Measurements from ENCODE around the gene GLI1.
"Not testable (repeated sequence)": the region's sequence is repeated elsewhere in the genome, so short reads cannot be mapped to it uniquely, and the experiment has no call there.

GLI1 gene

DNA sequence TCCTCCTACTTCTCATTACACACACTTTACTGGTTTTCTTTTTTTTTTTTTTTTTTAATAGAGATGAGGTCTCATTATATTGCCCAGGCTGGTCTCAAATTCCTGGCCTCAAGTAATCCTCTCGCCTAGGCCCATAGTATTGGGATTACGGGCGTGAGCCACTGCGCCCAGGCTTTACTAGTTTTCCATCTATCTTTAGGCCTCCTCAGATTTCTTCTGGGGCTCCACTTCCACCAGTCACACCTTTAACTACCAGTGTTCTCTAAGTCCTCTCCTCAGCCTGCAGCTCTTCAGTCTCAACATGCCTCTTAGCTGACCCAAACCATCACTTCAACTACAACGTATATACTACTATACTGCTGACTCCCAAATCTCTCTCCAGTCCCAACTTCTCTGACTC lies 39.1 kb upstream of the GLI1 start:
- H3K9me2 ChIP-seq (replicated peaks; ENCODE audit: insufficient read depth, low read length): no peaks in the 10 kb centered on the region
- no peaks in the 10 kb centered on the region for H3K27me3 ChIP-seq (ENCODE audit: low read length)
- no peak overlapping the region for H3K4me3 ChIP-seq (ENCODE audit: insufficient read depth, low read length, poor library complexity, severe bottlenecking)
- TF ChIP-seq, protein P1, sequence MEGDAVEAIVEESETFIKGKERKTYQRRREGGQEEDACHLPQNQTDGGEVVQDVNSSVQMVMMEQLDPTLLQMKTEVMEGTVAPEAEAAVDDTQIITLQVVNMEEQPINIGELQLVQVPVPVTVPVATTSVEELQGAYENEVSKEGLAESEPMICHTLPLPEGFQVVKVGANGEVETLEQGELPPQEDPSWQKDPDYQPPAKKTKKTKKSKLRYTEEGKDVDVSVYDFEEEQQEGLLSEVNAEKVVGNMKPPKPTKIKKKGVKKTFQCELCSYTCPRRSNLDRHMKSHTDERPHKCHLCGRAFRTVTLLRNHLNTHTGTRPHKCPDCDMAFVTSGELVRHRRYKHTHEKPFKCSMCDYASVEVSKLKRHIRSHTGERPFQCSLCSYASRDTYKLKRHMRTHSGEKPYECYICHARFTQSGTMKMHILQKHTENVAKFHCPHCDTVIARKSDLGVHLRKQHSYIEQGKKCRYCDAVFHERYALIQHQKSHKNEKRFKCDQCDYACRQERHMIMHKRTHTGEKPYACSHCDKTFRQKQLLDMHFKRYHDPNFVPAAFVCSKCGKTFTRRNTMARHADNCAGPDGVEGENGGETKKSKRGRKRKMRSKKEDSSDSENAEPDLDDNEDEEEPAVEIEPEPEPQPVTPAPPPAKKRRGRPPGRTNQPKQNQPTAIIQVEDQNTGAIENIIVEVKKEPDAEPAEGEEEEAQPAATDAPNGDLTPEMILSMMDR (IDR thresholded peaks at IDR 0.05; ENCODE audit: insufficient read depth, low read length, poor library complexity, severe bottlenecking): no peak
- TF ChIP-seq EZH2phosphoT487 (conservative IDR thresholded peaks at IDR 0.05; ENCODE audit: low read length): no peak
- no peak overlapping the region for H3K27ac ChIP-seq (ENCODE audit: low read depth, low read length)
- H4K20me1 ChIP-seq (ENCODE audit: low read depth, low read length): no peaks in the 10 kb centered on the region
- H3K4me2 ChIP-seq (ENCODE audit: low read depth, low read length, poor library complexity, severe bottlenecking): no peak overlapping the region
- no peak overlapping the region for H2AFZ ChIP-seq (ENCODE audit: low read depth, low read length, severe bottlenecking)
- peaks cover 3% of the 10 kb centered on the region; the same call in 1 of the 2 replicates for H3F3A ChIP-seq (ENCODE audit: insufficient read depth)
- no peaks in the 10 kb centered on the region for H3K9me3 ChIP-seq (ENCODE audit: insufficient read depth, low read length)
- no peak overlapping the region for H3K9ac ChIP-seq (ENCODE audit: low read length)
- no peaks in the 10 kb centered on the region for H3K36me3 ChIP-seq (ENCODE audit: low read length)
- H3K79me2 ChIP-seq (ENCODE audit: insufficient read depth, low read length): peaks cover 58% of the 10 kb centered on the region

DNA sequence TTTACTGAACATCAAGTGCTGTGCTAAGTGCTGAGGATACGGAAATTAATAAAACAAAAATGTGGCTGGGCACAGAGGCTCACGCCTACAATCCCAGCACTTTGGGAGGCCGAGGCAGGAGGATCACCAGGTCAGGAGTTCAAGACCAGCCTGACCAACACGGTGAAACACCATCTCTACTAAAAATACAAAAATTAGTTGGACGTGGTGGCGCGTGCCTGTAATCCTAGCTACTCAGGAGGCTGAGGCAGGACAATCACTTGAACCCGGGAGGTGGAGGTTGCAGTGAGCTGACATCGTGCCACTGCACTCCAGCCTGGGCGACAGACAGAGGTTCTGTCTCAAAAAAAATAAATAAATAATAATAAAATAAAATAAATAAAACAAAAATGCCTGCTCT lies 32.6 kb upstream of the GLI1 start:
- H3K27me3 ChIP-seq (ENCODE audit: low read length); H4K20me1 ChIP-seq (ENCODE audit: low read depth, low read length); H3K4me2 ChIP-seq (ENCODE audit: low read depth, low read length, poor library complexity, severe bottlenecking); H3K27ac ChIP-seq (ENCODE audit: low read depth, low read length); H3K9me2 ChIP-seq (replicated peaks; ENCODE audit: insufficient read depth, low read length); H3K9me3 ChIP-seq (ENCODE audit: insufficient read depth, low read length); H3K4me3 ChIP-seq (ENCODE audit: insufficient read depth, low read length, poor library complexity, severe bottlenecking); H2AFZ ChIP-seq (ENCODE audit: low read depth, low read length, severe bottlenecking); H3K36me3 ChIP-seq (ENCODE audit: low read length); H3K9ac ChIP-seq (ENCODE audit: low read length): not testable (repeated sequence)
- Histone ChIP-seq H3K79me2 (ENCODE audit: insufficient read depth, low read length) (peaks cover 48% of the 10 kb centered on the region), H3F3A (ENCODE audit: insufficient read depth) (peaks cover 13% of the 10 kb centered on the region)

DNA sequence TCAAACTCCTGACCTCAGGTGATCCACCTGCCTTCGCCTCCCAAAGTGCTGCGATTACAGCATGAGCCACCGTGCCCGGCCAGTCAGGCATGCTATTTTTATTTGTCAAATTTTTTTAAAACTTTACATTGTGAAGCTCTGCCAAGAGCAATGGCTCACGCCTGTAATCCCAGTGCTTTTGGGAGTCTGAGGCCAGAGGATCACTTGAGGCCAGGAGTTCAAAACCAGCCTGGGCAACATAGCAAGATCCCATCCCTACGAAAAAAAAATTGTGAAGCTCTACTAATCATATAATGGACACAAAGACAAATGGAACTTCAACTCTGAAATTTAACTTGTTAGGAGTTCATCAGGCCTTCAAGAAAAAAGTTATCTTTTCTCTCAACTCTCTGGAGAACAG lies 30.6 kb upstream of the GLI1 start:
- Histone ChIP-seq H3K27ac (ENCODE audit: low read depth, low read length) (peak overlapping the region; percentile 64; the same call in 1 of the 2 replicates), H3K9me2 (replicated peaks; ENCODE audit: insufficient read depth, low read length) (no peaks in the 10 kb centered on the region), H3K36me3 (ENCODE audit: low read length) (no peaks in the 10 kb centered on the region), H3K27me3 (ENCODE audit: low read length) (no peaks in the 10 kb centered on the region), H3F3A (ENCODE audit: insufficient read depth) (peaks cover 13% of the 10 kb centered on the region), H3K4me3 (ENCODE audit: insufficient read depth, low read length, poor library complexity, severe bottlenecking) (no peak overlapping the region), H3K4me2 (ENCODE audit: low read depth, low read length, poor library complexity, severe bottlenecking) (peak overlapping the region; percentile 98), H3K9me3 (ENCODE audit: insufficient read depth, low read length) (no peaks in the 10 kb centered on the region), H4K20me1 (ENCODE audit: low read depth, low read length) (no peaks in the 10 kb centered on the region), H2AFZ (ENCODE audit: low read depth, low read length, severe bottlenecking) (no peak overlapping the region), H3K9ac (ENCODE audit: low read length) (peak overlapping the region; percentile 72), H3K79me2 (ENCODE audit: insufficient read depth, low read length) (peaks cover 43% of the 10 kb centered on the region)
- no peak for TF ChIP-seq EZH2phosphoT487 (conservative IDR thresholded peaks at IDR 0.05; ENCODE audit: low read length)
- TF ChIP-seq, protein P1 (IDR thresholded peaks at IDR 0.05; ENCODE audit: insufficient read depth, low read length, poor library complexity, severe bottlenecking): no peak

DNA sequence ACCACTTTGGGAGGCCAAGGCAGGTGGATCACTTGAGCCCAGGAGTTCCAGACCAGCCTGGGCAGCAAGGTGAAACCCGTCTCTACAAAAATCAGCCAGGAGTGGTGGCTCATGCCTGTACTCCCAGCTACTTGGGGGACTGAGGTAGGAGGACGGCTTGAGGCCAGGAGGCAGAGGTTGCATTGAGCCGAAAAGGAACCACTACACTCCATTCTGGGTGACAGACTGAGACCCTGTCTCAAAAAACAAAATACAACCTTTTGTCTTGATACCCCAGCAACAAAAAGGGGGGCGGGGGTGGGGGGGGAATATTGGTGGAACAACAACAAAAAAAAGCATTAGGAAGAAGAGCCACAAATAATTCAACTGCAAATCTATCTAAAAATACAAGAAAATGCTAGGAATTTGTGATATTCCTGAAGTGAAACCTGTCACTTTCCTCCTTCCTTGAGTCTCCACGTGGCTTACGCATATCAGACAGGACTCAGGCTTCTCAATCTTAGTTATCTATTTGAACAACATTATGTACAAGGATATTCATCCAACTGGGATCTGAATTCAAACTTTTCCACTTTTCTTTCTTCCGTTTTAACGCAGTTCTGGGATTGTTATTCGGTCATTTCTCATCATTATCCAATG lies 30.0 kb upstream of the GLI1 start:
- TF ChIP-seq, protein P1 (IDR thresholded peaks at IDR 0.05; ENCODE audit: insufficient read depth, low read length, poor library complexity, severe bottlenecking): no peak
- TF ChIP-seq EZH2phosphoT487 (conservative IDR thresholded peaks at IDR 0.05; ENCODE audit: low read length): no peak
- H3K79me2 ChIP-seq (ENCODE audit: insufficient read depth, low read length): peaks cover 37% of the 10 kb centered on the region
- H3F3A ChIP-seq (ENCODE audit: insufficient read depth): peaks cover 13% of the 10 kb centered on the region
- no peak overlapping the region for H2AFZ ChIP-seq (ENCODE audit: low read depth, low read length, severe bottlenecking)
- H3K9me3 ChIP-seq (ENCODE audit: insufficient read depth, low read length): no peaks in the 10 kb centered on the region
- no peaks in the 10 kb centered on the region for H3K9me2 ChIP-seq (replicated peaks; ENCODE audit: insufficient read depth, low read length)
- peak overlapping the region; percentile 72 for H3K9ac ChIP-seq (ENCODE audit: low read length)
- H3K36me3 ChIP-seq (ENCODE audit: low read length): no peaks in the 10 kb centered on the region
- peak overlapping the region; percentile 65 for H3K4me3 ChIP-seq (ENCODE audit: insufficient read depth, low read length, poor library complexity, severe bottlenecking)
- H3K27ac ChIP-seq (ENCODE audit: low read depth, low read length): peak overlapping the region; percentile 64
- no peaks in the 10 kb centered on the region for H4K20me1 ChIP-seq (ENCODE audit: low read depth, low read length)
- H3K4me2 ChIP-seq (ENCODE audit: low read depth, low read length, poor library complexity, severe bottlenecking): peak overlapping the region; percentile 98
- no peaks in the 10 kb centered on the region for H3K27me3 ChIP-seq (ENCODE audit: low read length)
